Trophoblast cell (in vitro differentiated cells and primary cell): ENCODE measurements around the gene SARNP.

Experiments
- DNase-seq, 2 donors: peaks; one replicate each; pipeline ENCODE4 v3.0.0-alpha.2; 2016
- H2AFZ ChIP-seq: 2 replicates; pipeline ENCODE4 v1.6.1; 2013; ENCODE audit warnings: low read length, moderate library complexity, mild to moderate bottlenecking; ENCODE audit not compliant: insufficient read depth, poor library complexity
- H2AK5ac ChIP-seq: 2 replicates; pipeline ENCODE4 v1.6.1; 2013; ENCODE audit warnings: mild to moderate bottlenecking, low read length
- H2BK120ac ChIP-seq: 2 replicates; pipeline ENCODE4 v1.6.1; 2013; ENCODE audit warnings: low read length, mild to moderate bottlenecking, moderate library complexity; ENCODE audit not compliant: insufficient read depth, poor library complexity
- H2BK12ac ChIP-seq: 2 replicates; pipeline ENCODE4 v1.6.1; 2013; ENCODE audit warnings: mild to moderate bottlenecking, low read length, moderate library complexity
- H2BK5ac ChIP-seq: 2 replicates; pipeline ENCODE4 v1.6.1; 2013; ENCODE audit warnings: low read length, low read depth, moderate library complexity, mild to moderate bottlenecking; ENCODE audit not compliant: poor library complexity
- H3K14ac ChIP-seq: 2 replicates; pipeline ENCODE4 v1.6.1; 2013; ENCODE audit warnings: mild to moderate bottlenecking, low read length
- H3K18ac ChIP-seq: 2 replicates; pipeline ENCODE4 v1.6.1; 2013; ENCODE audit warnings: mild to moderate bottlenecking, low read length
- H3K23ac ChIP-seq: 2 replicates; pipeline ENCODE4 v1.6.1; 2013; ENCODE audit warnings: low read length
- H3K27ac ChIP-seq: 2 replicates; pipeline ENCODE4 v1.5.1; 2013; ENCODE audit warnings: low read depth, mild to moderate bottlenecking, inconsistent platforms, low read length, moderate library complexity
- H3K27me3 ChIP-seq: 2 replicates; pipeline ENCODE4 v1.6.1; 2013; ENCODE audit warnings: inconsistent platforms, mild to moderate bottlenecking, low read length, moderate library complexity; ENCODE audit not compliant: insufficient read depth
- H3K36me3 ChIP-seq, 2 experiments: 1 replicate in 1 of 2; 2 replicates in 1 of 2; pipeline ENCODE4 v1.6.1; 2013; ENCODE audit warnings: low read length in 2 of 2, mild to moderate bottlenecking in 2 of 2, moderate library complexity in 1 of 2; ENCODE audit not compliant: insufficient read depth in 2 of 2, control insufficient read depth in 1 of 2
- H3K4ac ChIP-seq: 2 replicates; pipeline ENCODE4 v1.6.1; 2013; ENCODE audit warnings: low read depth, mild to moderate bottlenecking, low read length, moderate library complexity
- H3K4me1 ChIP-seq, 2 experiments: 1 replicate in 1 of 2; 2 replicates in 1 of 2; pipeline ENCODE4 v1.6.1; 2013; ENCODE audit warnings: low read length in 2 of 2, mild to moderate bottlenecking in 2 of 2, moderate library complexity in 1 of 2; ENCODE audit not compliant: insufficient read depth in 2 of 2, control insufficient read depth in 1 of 2
- H3K4me2 ChIP-seq: 2 replicates; pipeline ENCODE4 v1.6.1; 2013; ENCODE audit warnings: inconsistent platforms, mild to moderate bottlenecking, low read length, moderate library complexity
- H3K4me3 ChIP-seq: 2 replicates; pipeline ENCODE4 v1.5.1; 2013; ENCODE audit warnings: mild to moderate bottlenecking, low read depth, low read length, inconsistent platforms
- H3K79me1 ChIP-seq: one replicate; pipeline ENCODE4 v1.6.1; 2013; ENCODE audit warnings: low read length
- H3K79me2 ChIP-seq: 2 replicates; pipeline ENCODE4 v1.6.1; 2013; ENCODE audit warnings: low read length, mild to moderate bottlenecking; ENCODE audit not compliant: control insufficient read depth, insufficient read depth, poor library complexity
- H3K9ac ChIP-seq: 2 replicates; pipeline ENCODE4 v1.6.1; 2013; ENCODE audit warnings: mild to moderate bottlenecking, low read length
- H3K9me3 ChIP-seq: 2 replicates; pipeline ENCODE4 v1.6.1; 2013; ENCODE audit warnings: low read depth, mild to moderate bottlenecking, control low read depth, inconsistent platforms, low read length; ENCODE audit not compliant: insufficient read depth
- H4K12ac ChIP-seq: 2 replicates; pipeline ENCODE4 v1.6.1; 2013; ENCODE audit warnings: low read depth, mild to moderate bottlenecking, low read length, moderate library complexity
- H4K8ac ChIP-seq: 2 replicates; pipeline ENCODE4 v1.6.1; 2013; ENCODE audit warnings: low read depth, mild to moderate bottlenecking, low read length, moderate library complexity
- H4K91ac ChIP-seq: one replicate; pipeline ENCODE4 v1.6.1; 2013; ENCODE audit warnings: low read depth, mild to moderate bottlenecking, low read length, moderate library complexity
- WGBS: extraction: QIAGEN DNeasy Blood & Tissue Kit; methylation state at CpG from one replicate; pipeline ENCODE4 v1.1.7; 2013; ENCODE audit warnings: missing lambda C conversion rate; ENCODE audit not compliant: insufficient read length, insufficient coverage; ENCODE audit errors: extremely low coverage; 5-methylcytosine and 5-hydroxymethylcytosine counted together

The SARNP gene

GRCh38 chr12:55741931-55742680, 75.4 kb downstream of the SARNP start:
- no peak overlapping the region for H3K18ac ChIP-seq
- H3K14ac ChIP-seq: peak overlapping the region; percentile 14
- peaks cover 22 to 33% of the 10 kb centered on the region in 2 experiments for H3K4me1 ChIP-seq
- no peak overlapping the region for H2AK5ac ChIP-seq
- H2AFZ ChIP-seq: no peak overlapping the region
- H2BK5ac ChIP-seq: no peak overlapping the region
- H4K12ac ChIP-seq: no peak overlapping the region
- H2BK12ac ChIP-seq: peak overlapping the region; percentile 4
- H4K8ac ChIP-seq: peak overlapping the region; percentile 28
- H2BK120ac ChIP-seq: no peak overlapping the region
- no peaks in the 10 kb centered on the region for H3K9me3 ChIP-seq
- no peaks in the 10 kb centered on the region for H3K36me3 ChIP-seq
- H3K27me3 ChIP-seq: no peaks in the 10 kb centered on the region
- no peak overlapping the region for H3K4me3 ChIP-seq
- peak overlapping the region; percentile 49 for H3K4ac ChIP-seq
- no CpG with 5 or more reads among the region's 3 CpGs for WGBS
- peaks cover 9% of the 10 kb centered on the region for H3K79me2 ChIP-seq
- no peak overlapping the region for H4K91ac ChIP-seq
- H3K79me1 ChIP-seq: peaks cover 14% of the 10 kb centered on the region
- no peak overlapping the region for H3K9ac ChIP-seq
- peak overlapping the region; percentile 60 for H3K4me2 ChIP-seq
- no peak for DNase-seq
- no peak overlapping the region for H3K23ac ChIP-seq
- no peak overlapping the region for H3K27ac ChIP-seq

GRCh38 chr12:55739025-55739378, 78.5 kb downstream of the SARNP start:
- H3K36me3 ChIP-seq: no peaks in the 10 kb centered on the region
- no peak overlapping the region for H2AFZ ChIP-seq
- peaks cover 5% of the 10 kb centered on the region for H3K79me2 ChIP-seq
- H3K4ac ChIP-seq: no peak overlapping the region
- no peak overlapping the region for H3K18ac ChIP-seq
- peaks cover 9 to 18% of the 10 kb centered on the region in 2 experiments for H3K4me1 ChIP-seq
- no peak overlapping the region for H2BK120ac ChIP-seq
- H3K27ac ChIP-seq: no peak overlapping the region
- no peak overlapping the region for H2BK12ac ChIP-seq
- no peak overlapping the region for H2BK5ac ChIP-seq
- H3K23ac ChIP-seq: no peak overlapping the region
- H3K4me2 ChIP-seq: no peak overlapping the region
- peaks cover 5% of the 10 kb centered on the region for H3K79me1 ChIP-seq
- no peak overlapping the region for H3K14ac ChIP-seq
- H3K9me3 ChIP-seq: no peaks in the 10 kb centered on the region
- DNase-seq: no peak
- no peak overlapping the region for H2AK5ac ChIP-seq
- WGBS: no CpG with 5 or more reads among the region's 2 CpGs
- H3K27me3 ChIP-seq: no peaks in the 10 kb centered on the region
- no peak overlapping the region for H4K91ac ChIP-seq
- H4K12ac ChIP-seq: no peak overlapping the region
- no peak overlapping the region for H4K8ac ChIP-seq
- no peak overlapping the region for H3K4me3 ChIP-seq
- H3K9ac ChIP-seq: no peak overlapping the region

- Histone ChIP-seq H2BK12ac (no peak overlapping the region), H3K14ac (no peak overlapping the region), H2BK5ac (peak overlapping the region; percentile 10), H4K12ac (peak overlapping the region; percentile 50), H2BK120ac (no peak overlapping the region), H3K36me3 (no peaks in the 10 kb centered on the region), H3K4me2 (peak overlapping the region; percentile 71), H2AFZ (peak overlapping the region; percentile 67), H3K79me1 (peaks cover 1% of the 10 kb centered on the region), H3K27me3 (no peaks in the 10 kb centered on the region), H3K27ac (no peak overlapping the region), H2AK5ac (no peak overlapping the region), H3K4me3 (no peak overlapping the region), H3K4me1 (peaks cover 7 to 16% of the 10 kb centered on the region in 2 experiments), H4K91ac (no peak overlapping the region), H3K79me2 (no peaks in the 10 kb centered on the region), H3K23ac (no peak overlapping the region), H3K4ac (no peak overlapping the region), H3K9me3 (no peaks in the 10 kb centered on the region), H3K18ac (no peak overlapping the region), H3K9ac (no peak overlapping the region), H4K8ac (peak overlapping the region; percentile 63)
- DNase-seq: peak; percentile 66 to 99
- no CpG with 5 or more reads among the region's 14 CpGs for WGBS
Measured at GRCh38 chr12:55738123-55739024, 79.2 kb downstream of the SARNP start.

- Histone ChIP-seq H3K18ac (no peak overlapping the region), H2BK120ac (no peak overlapping the region), H3K14ac (no peak overlapping the region), H3K27me3 (no peaks in the 10 kb centered on the region), H3K9ac (no peak overlapping the region), H3K4me1 (peaks cover 7 to 16% of the 10 kb centered on the region in 2 experiments), H2BK5ac (peak overlapping the region; percentile 10), H3K79me2 (no peaks in the 10 kb centered on the region), H2BK12ac (no peak overlapping the region), H3K4ac (no peak overlapping the region), H3K9me3 (no peaks in the 10 kb centered on the region), H3K4me3 (no peak overlapping the region), H4K91ac (no peak overlapping the region), H2AK5ac (no peak overlapping the region), H3K23ac (no peak overlapping the region), H3K27ac (no peak overlapping the region), H4K8ac (peak overlapping the region; percentile 63), H2AFZ (peak overlapping the region; percentile 67), H4K12ac (peak overlapping the region; percentile 50), H3K4me2 (peak overlapping the region; percentile 71), H3K36me3 (no peaks in the 10 kb centered on the region), H3K79me1 (no peaks in the 10 kb centered on the region)
- WGBS: no CpG with 5 or more reads among the region's 4 CpGs
- no peak for DNase-seq
Measured at GRCh38 chr12:55737581-55738122, 79.9 kb downstream of the SARNP start.
